Nephron (organoid): Measurements from ENCODE around the gene ATG12.
A peak's percentile ranks its signal among the peaks of the same experiment; 100 is the strongest.

Experiments
- H3K27ac Mint-ChIP-seq, 3 experiments: 2 replicates each; pipeline ENCODE4 v1.8.0; 2020; ENCODE audit warnings: mixed read lengths in 3 of 3, mild to moderate bottlenecking in 2 of 3, moderate library complexity in 1 of 3
- H3K27me3 Mint-ChIP-seq: 2 replicates; pipeline ENCODE4 v1.8.0; 2021; ENCODE audit warnings: low read depth, mild to moderate bottlenecking, moderate library complexity, mixed read lengths
- H3K36me3 Mint-ChIP-seq: 2 replicates; pipeline ENCODE4 v1.8.0; 2020; ENCODE audit warnings: low read depth, mixed read lengths
- H3K4me1 Mint-ChIP-seq: 2 replicates; pipeline ENCODE4 v1.8.0; 2020; ENCODE audit warnings: mixed read lengths
- H3K4me3 Mint-ChIP-seq, 3 experiments: 2 replicates each; pipeline ENCODE4 v1.8.0; 2020; ENCODE audit warnings: mild to moderate bottlenecking in 3 of 3, mixed read lengths in 3 of 3, moderate library complexity in 2 of 3
- H3K9me3 Mint-ChIP-seq: 2 replicates; pipeline ENCODE4 v1.8.0; 2020; ENCODE audit warnings: mixed read lengths
- TF ChIP-seq, protein P1 (sequence below), 3 experiments: fragments of 200-600 bp; sonication (generic); IDR thresholded peaks; one replicate each; pipeline ENCODE4 v1.5.0; 2021; ENCODE audit warnings: antibody characterized with exemption in 3 of 3; ENCODE audit not compliant: unreplicated experiment in 3 of 3

Gene ATG12

DNA sequence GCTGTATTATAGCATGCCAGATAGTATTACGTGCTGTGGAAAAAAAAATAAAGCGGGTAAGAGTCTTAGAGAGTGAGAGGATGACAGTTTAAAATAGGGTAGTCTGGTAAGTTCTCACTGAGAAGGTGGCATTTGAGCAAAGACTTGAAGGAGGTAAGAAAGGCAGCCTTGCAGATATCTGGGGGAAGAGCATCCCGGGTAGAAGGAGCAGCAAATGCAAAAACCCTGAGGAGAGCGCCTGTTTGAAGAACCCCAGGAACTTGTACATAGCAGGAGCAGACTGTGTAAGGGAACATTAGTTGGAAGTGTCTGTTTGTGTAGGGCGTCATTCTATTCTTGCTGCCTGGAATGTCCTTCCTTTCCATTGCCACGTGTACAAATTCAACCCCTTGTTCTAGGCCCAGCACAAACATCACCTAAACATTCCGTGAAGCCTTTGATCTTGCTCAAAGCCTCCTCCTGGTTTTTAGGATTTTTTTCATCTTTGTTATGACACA, 3.0 kb upstream of the ATG12 start:
- Mint-ChIP-seq H3K27me3 (no peaks in the 10 kb centered on the region), H3K9me3 (no peaks in the 10 kb centered on the region), H3K4me3 (peak overlapping the region; percentile 98 to 100 (median 99)), H3K36me3 (no peaks in the 10 kb centered on the region), H3K4me1 (peaks cover 51% of the 10 kb centered on the region), H3K27ac (peak overlapping the region in 2 of 3 experiments; percentile 51 to 87)
- TF ChIP-seq, protein P1, sequence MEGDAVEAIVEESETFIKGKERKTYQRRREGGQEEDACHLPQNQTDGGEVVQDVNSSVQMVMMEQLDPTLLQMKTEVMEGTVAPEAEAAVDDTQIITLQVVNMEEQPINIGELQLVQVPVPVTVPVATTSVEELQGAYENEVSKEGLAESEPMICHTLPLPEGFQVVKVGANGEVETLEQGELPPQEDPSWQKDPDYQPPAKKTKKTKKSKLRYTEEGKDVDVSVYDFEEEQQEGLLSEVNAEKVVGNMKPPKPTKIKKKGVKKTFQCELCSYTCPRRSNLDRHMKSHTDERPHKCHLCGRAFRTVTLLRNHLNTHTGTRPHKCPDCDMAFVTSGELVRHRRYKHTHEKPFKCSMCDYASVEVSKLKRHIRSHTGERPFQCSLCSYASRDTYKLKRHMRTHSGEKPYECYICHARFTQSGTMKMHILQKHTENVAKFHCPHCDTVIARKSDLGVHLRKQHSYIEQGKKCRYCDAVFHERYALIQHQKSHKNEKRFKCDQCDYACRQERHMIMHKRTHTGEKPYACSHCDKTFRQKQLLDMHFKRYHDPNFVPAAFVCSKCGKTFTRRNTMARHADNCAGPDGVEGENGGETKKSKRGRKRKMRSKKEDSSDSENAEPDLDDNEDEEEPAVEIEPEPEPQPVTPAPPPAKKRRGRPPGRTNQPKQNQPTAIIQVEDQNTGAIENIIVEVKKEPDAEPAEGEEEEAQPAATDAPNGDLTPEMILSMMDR (IDR thresholded peaks at IDR 0.05; ENCODE audit: unreplicated experiment in 3 of 3), result no peak

- H3K4me3 Mint-ChIP-seq, result peak overlapping the region; percentile 98 to 100 (median 99)
- no peaks in the 10 kb centered on the region for H3K36me3 Mint-ChIP-seq
- TF ChIP-seq, protein P1 (IDR thresholded peaks at IDR 0.05; ENCODE audit: unreplicated experiment in 3 of 3), result no peak
- H3K27ac Mint-ChIP-seq, result peak overlapping the region in 2 of 3 experiments; percentile 87 to 96
- no peaks in the 10 kb centered on the region for H3K9me3 Mint-ChIP-seq
- no peaks in the 10 kb centered on the region for H3K27me3 Mint-ChIP-seq
- H3K4me1 Mint-ChIP-seq, result peaks cover 52% of the 10 kb centered on the region
Measured at GRCh38 chr5:115843444-115844130, 2.2 kb upstream of the ATG12 start.

DNA sequence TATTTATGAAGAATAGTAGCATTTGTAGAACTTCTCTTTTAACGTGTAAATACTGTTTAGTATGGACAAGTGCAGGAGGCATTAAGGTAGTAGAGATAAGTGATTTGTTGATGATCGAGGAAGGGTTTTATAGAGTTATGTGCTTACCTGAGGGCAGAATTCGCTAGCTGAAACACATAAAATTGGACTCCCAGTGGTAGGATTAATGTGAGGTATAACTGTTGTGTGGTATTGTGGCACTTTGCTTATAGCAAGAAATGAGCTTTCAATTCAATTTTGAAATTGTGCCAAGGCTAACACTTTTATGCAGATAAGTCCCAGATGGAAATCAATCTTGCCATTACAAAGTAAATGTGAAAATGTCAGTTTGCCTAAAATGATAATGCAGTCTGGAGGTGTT, 1.6 kb upstream of the ATG12 start:
- Mint-ChIP-seq H3K36me3 (peaks cover under 1% of the 10 kb centered on the region), H3K9me3 (no peaks in the 10 kb centered on the region), H3K27me3 (no peaks in the 10 kb centered on the region), H3K4me1 (peaks cover 52% of the 10 kb centered on the region), H3K4me3 (peak overlapping the region; percentile 98 to 100 (median 99)), H3K27ac (peak overlapping the region; percentile 87 to 97 (median 96))
- TF ChIP-seq, protein P1 (IDR thresholded peaks at IDR 0.05; ENCODE audit: unreplicated experiment in 3 of 3), result no peak

GRCh38 chr5:115842089-115842935, 947 bp upstream of the ATG12 start:
- peak overlapping the region; percentile 98 to 100 (median 99) for H3K4me3 Mint-ChIP-seq
- H3K27me3 Mint-ChIP-seq, result no peaks in the 10 kb centered on the region
- H3K36me3 Mint-ChIP-seq, result peaks cover 5% of the 10 kb centered on the region
- peak overlapping the region; percentile 100 for H3K27ac Mint-ChIP-seq
- H3K9me3 Mint-ChIP-seq, result no peaks in the 10 kb centered on the region
- H3K4me1 Mint-ChIP-seq, result peaks cover 57% of the 10 kb centered on the region
- TF ChIP-seq, protein P1 (IDR thresholded peaks at IDR 0.05; ENCODE audit: unreplicated experiment in 3 of 3), result peak in 1 of 3 experiments; percentile 43

DNA sequence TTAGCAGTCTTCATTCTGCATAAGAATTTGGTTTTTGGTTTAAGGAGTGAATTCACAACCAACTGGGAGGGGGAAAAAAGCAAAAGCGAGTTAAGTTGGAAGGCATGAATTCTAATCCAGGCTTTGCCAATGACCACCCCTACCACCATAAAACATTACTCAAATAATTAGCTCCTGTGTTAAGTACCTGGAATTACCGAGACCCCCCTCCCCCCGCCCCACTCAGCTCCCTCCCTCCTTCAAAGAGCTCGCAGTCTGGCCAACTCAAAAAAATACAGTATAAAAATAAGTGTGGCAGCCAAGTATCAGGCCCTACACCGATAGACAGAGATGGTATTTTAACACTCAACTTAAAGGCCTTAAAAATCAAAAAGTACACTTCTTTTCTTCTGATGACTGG, 492 bp downstream of the ATG12 start:
- peaks cover 57% of the 10 kb centered on the region for H3K4me1 Mint-ChIP-seq
- no peaks in the 10 kb centered on the region for H3K27me3 Mint-ChIP-seq
- H3K27ac Mint-ChIP-seq, result peak overlapping the region; percentile 100
- peaks cover 15% of the 10 kb centered on the region for H3K36me3 Mint-ChIP-seq
- H3K4me3 Mint-ChIP-seq, result peak overlapping the region; percentile 98 to 99 (median 99)
- H3K9me3 Mint-ChIP-seq, result no peaks in the 10 kb centered on the region
- TF ChIP-seq, protein P1 (IDR thresholded peaks at IDR 0.05; ENCODE audit: unreplicated experiment in 3 of 3), result no peak
